Hematopoietic multipotent progenitor cell treated with erythropoietin and hydrocortisone succinate and interleukin-3 and kit ligand, for 4 days (in vitro differentiated cells): ENCODE data around the gene YBX1.
A peak's percentile ranks its signal among the peaks of the same experiment; 100 is the strongest.
"Not testable (repeated sequence)": the region's sequence is repeated elsewhere in the genome, so short reads cannot be mapped to it uniquely, and the experiment has no call there.

Experiments
- DNase-seq: peaks from one replicate; pipeline ENCODE4 v3.0.0-alpha.2; 2015

The YBX1 gene

GRCh38 chr1:42681741-42682483, at the start of gene YBX1:
Gene YBX1, plus strand, starts transcription at chr1:42682418. Its CDS starts 148 bp downstream, at chr1:42682566.
- peak; percentile 99 for DNase-seq

GRCh38 chr1:42639116-42639515, 43.1 kb upstream of the YBX1 start:
- DNase-seq: no peak

- DNase-seq: no peak
These were observed 36.2 kb upstream of the YBX1 start for GRCh38 chr1:42646056-42646455.

GRCh38 chr1:42657201-42657600, 25.0 kb upstream of the YBX1 start:
- peak; percentile 56 for DNase-seq

GRCh38 chr1:42657981-42658876, 24.0 kb upstream of the YBX1 start, which contains the start of gene PPIH:
Gene PPIH, plus strand, starts transcription at chr1:42658423. Its CDS starts 24 bp downstream, at chr1:42658447.
- peak; percentile 99 for DNase-seq

GRCh38 chr1:42658877-42659337, 23.3 kb upstream of the YBX1 start:
- no peak for DNase-seq

GRCh38 chr1:42660907-42661500, 21.2 kb upstream of the YBX1 start:
- DNase-seq: no peak

- DNase-seq: no peak
These were observed 12.3 kb upstream of the YBX1 start for GRCh38 chr1:42669936-42670335.

GRCh38 chr1:42670425-42670824, 11.8 kb upstream of the YBX1 start:
- no peak for DNase-seq

GRCh38 chr1:42674214-42674613, 8.0 kb upstream of the YBX1 start:
- DNase-seq: peak; percentile 10

- no peak for DNase-seq
These were observed 7.5 kb upstream of the YBX1 start for GRCh38 chr1:42674682-42675081.

- DNase-seq: no peak
These were observed 6.8 kb upstream of the YBX1 start for GRCh38 chr1:42675467-42675866.

- DNase-seq: no peak
These were observed 5.6 kb upstream of the YBX1 start for GRCh38 chr1:42676534-42677087.

- no peak for DNase-seq
These were observed 2.7 kb upstream of the YBX1 start for GRCh38 chr1:42679364-42679983.

- DNase-seq: peak; percentile 29
These were observed 2.2 kb upstream of the YBX1 start for GRCh38 chr1:42680055-42680454.

- peak; percentile 73 for DNase-seq
These were observed 1.1 kb upstream of the YBX1 start for GRCh38 chr1:42680921-42681683.

GRCh38 chr1:42682484-42682738, 193 bp downstream of the YBX1 start:
- not testable (repeated sequence) for DNase-seq

GRCh38 chr1:42682739-42683531, 717 bp downstream of the YBX1 start:
- DNase-seq: peak; percentile 93

- DNase-seq: peak; percentile 59
These were observed 1.9 kb downstream of the YBX1 start for GRCh38 chr1:42684139-42684538.

- DNase-seq: peak; percentile 71
These were observed 4.2 kb downstream of the YBX1 start for GRCh38 chr1:42686418-42686817.

- no peak for DNase-seq
These were observed 7.7 kb downstream of the YBX1 start for GRCh38 chr1:42689912-42690311.
